HCEC 1CT (cell line): ENCODE data around the gene NEU2.

Source experiments
- DNase-seq: peaks from one replicate; pipeline ENCODE4 v3.0.0-alpha.2; 2017

NEU2 gene

GRCh38 chr2:233032551-233033320 lies at the start of gene NEU2:
Gene NEU2 (plus strand): TSS chr2:233032672. CDS start chr2:233032672, 0 bp downstream.
- peak; percentile 65 for DNase-seq

GRCh38 chr2:232982926-232983668 lies 49.4 kb upstream of the NEU2 start:
- no peak for DNase-seq

- no peak for DNase-seq
These were observed 48.8 kb upstream of the NEU2 start for GRCh38 chr2:232983669-232984140.

GRCh38 chr2:232984451-232985207 lies 47.8 kb upstream of the NEU2 start:
- no peak for DNase-seq

GRCh38 chr2:232986155-232986554 lies 46.3 kb upstream of the NEU2 start:
- no peak for DNase-seq

GRCh38 chr2:232993231-232993821 lies 39.1 kb upstream of the NEU2 start:
- no peak for DNase-seq

GRCh38 chr2:232994446-232994845 lies 38.0 kb upstream of the NEU2 start:
- no peak for DNase-seq

- no peak for DNase-seq
These were observed 34.5 kb upstream of the NEU2 start for GRCh38 chr2:232997749-232998665.

- no peak for DNase-seq
These were observed 33.8 kb upstream of the NEU2 start for GRCh38 chr2:232998666-232998985.

- no peak for DNase-seq
These were observed 33.1 kb upstream of the NEU2 start for GRCh38 chr2:232999354-232999753.

GRCh38 chr2:233000886-233001750 lies 31.4 kb upstream of the NEU2 start:
- no peak for DNase-seq

- no peak for DNase-seq
These were observed 29.4 kb upstream of the NEU2 start for GRCh38 chr2:233002829-233003657.

- DNase-seq, result no peak
These were observed 28.6 kb upstream of the NEU2 start for GRCh38 chr2:233003658-233004555.

- DNase-seq, result no peak
These were observed 27.4 kb upstream of the NEU2 start for GRCh38 chr2:233005096-233005495.

GRCh38 chr2:233006648-233007047 lies 25.8 kb upstream of the NEU2 start:
- DNase-seq, result no peak

GRCh38 chr2:233007270-233007669 lies 25.2 kb upstream of the NEU2 start:
- no peak for DNase-seq

GRCh38 chr2:233007739-233008138 lies 24.7 kb upstream of the NEU2 start:
- no peak for DNase-seq

- DNase-seq, result no peak
These were observed 22.8 kb upstream of the NEU2 start for GRCh38 chr2:233009661-233010060.
